Neutrophil (primary cell): ENCODE results near the gene NLRC5.

Experiments
- H3K27ac ChIP-seq: fragments of 200-600 bp; sonication (generic); 2 replicates; pipeline ENCODE4 v1.5.1; 2016; ENCODE audit warnings: mild to moderate bottlenecking, moderate library complexity
- H3K27me3 ChIP-seq: fragments of 200-600 bp; sonication (generic); 2 replicates; pipeline ENCODE4 v1.6.0; 2016; ENCODE audit warnings: mild to moderate bottlenecking
- H3K36me3 ChIP-seq: fragments of 200-600 bp; sonication (generic); 2 replicates; pipeline ENCODE4 v1.5.1; 2017
- H3K4me1 ChIP-seq, 2 experiments: fragments of 200-600 bp in 1 of 2; sonication (generic) in 1 of 2; 1 replicate in 1 of 2; 2 replicates in 1 of 2; pipeline versions ENCODE4 v1.5.1 to v1.6.1; 2013 to 2016; ENCODE audit warnings: low read depth in 1 of 2, low read length in 1 of 2, mild to moderate bottlenecking in 1 of 2, moderate library complexity in 1 of 2; ENCODE audit not compliant: control insufficient read depth in 1 of 2, insufficient read depth in 1 of 2
- H3K4me3 ChIP-seq, 2 experiments: fragments of 200-600 bp in 1 of 2; sonication (generic) in 1 of 2; 1 replicate in 1 of 2; 2 replicates in 1 of 2; pipeline ENCODE4 v1.5.1; 2013 to 2016; ENCODE audit warnings: low read depth in 1 of 2, low read length in 1 of 2, mild to moderate bottlenecking in 1 of 2, moderate library complexity in 1 of 2
- H3K9me3 ChIP-seq: fragments of 200-600 bp; sonication (generic); 2 replicates; pipeline ENCODE4 v1.5.1; 2016
- TF ChIP-seq, protein P1 (sequence below): fragments of 200-600 bp; sonication (generic); IDR thresholded peaks from 2 replicates; pipeline ENCODE4 v1.5.1; 2016; ENCODE audit warnings: antibody characterized with exemption

Gene NLRC5

DNA sequence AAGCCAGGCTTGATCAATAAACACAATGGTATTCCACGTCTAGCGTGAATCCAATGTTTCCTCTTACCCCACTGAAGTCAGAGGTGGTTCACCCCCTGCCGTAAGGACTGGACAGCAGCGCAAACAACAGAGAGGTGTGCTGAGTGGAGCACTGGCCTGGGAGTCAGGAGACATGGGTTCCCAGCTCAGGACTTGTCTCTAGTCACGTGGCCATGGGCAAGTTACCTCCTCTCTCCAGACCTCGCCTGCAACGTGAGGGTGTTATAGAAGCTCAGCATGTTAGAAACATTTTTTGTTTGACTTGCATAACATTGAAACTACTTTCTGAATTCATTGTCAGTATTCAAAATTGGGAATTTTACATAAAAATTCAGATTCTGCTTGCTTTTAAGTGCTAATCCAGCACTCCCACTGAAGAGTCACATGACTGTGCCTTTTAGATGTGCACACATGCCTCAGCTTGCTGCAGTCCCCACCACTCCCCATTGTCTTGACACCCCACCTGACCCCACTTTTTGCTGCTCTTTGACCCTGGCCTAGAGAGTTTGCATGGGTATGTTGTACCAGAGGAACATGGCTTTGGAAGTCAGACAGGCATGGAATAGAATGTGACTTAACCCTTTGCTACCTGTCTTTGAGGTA, 94.2 kb downstream of the NLRC5 start:
- H3K9me3 ChIP-seq = no peaks in the 10 kb centered on the region
- H3K27ac ChIP-seq = peak overlapping the region; percentile 79
- TF ChIP-seq, protein P1, sequence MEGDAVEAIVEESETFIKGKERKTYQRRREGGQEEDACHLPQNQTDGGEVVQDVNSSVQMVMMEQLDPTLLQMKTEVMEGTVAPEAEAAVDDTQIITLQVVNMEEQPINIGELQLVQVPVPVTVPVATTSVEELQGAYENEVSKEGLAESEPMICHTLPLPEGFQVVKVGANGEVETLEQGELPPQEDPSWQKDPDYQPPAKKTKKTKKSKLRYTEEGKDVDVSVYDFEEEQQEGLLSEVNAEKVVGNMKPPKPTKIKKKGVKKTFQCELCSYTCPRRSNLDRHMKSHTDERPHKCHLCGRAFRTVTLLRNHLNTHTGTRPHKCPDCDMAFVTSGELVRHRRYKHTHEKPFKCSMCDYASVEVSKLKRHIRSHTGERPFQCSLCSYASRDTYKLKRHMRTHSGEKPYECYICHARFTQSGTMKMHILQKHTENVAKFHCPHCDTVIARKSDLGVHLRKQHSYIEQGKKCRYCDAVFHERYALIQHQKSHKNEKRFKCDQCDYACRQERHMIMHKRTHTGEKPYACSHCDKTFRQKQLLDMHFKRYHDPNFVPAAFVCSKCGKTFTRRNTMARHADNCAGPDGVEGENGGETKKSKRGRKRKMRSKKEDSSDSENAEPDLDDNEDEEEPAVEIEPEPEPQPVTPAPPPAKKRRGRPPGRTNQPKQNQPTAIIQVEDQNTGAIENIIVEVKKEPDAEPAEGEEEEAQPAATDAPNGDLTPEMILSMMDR = no peak
- no peaks in the 10 kb centered on the region for H3K27me3 ChIP-seq
- peaks cover 25 to 27% of the 10 kb centered on the region in 2 experiments for H3K4me1 ChIP-seq
- H3K4me3 ChIP-seq = no peak overlapping the region
- H3K36me3 ChIP-seq = peaks cover 56% of the 10 kb centered on the region

DNA sequence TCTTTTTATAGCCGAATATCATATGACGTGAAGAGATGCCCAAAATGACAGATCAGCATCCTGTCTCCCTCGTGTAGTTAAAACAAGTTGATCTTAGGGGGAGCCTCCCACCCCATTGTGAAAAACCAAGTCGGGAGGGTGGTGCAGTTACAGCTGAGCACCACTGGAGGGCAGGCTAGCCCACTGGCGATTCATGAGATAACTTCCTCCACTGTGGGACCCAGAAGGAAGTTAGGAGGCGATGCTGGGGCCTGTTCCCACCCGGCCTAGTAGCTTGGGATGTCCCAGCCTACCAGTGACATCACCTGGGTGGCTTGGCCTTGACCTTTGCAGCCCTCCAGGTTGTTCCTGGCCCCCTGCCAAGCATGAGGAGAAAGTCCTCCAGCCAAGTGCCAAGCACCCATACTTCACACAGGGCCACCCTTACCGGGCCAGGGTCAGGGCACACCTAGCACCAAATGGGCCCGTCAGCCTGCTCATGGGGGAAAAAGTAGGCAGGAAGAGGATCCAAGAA, 95.0 kb downstream of the NLRC5 start:
- TF ChIP-seq, protein P1 = peak; percentile 97
- Histone ChIP-seq H3K27ac (peak overlapping the region; percentile 79), H3K36me3 (peaks cover 49% of the 10 kb centered on the region), H3K27me3 (no peaks in the 10 kb centered on the region), H3K4me1 (peaks cover 25 to 27% of the 10 kb centered on the region in 2 experiments), H3K4me3 (peak overlapping the region; percentile 7 to 30), H3K9me3 (no peaks in the 10 kb centered on the region)

DNA sequence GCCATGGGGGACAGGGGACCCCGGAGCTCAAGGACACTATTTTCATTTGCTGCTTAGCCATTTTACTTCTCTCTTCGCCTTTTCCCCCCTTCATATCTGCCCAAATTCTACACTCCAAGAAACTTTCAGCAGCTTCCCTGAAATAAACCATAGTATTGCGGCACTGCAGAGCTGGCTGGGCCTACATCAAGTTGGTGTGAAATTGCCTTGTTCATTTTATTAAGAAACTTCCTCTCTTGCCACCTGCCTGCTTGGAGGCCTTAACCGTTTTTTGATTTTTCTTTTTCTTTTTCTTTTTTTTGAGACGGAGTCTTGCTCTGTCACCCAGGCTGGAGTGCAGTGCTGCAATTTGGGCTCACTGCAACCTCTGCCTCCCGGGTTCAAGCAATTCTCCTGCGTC, 95.6 kb downstream of the NLRC5 start:
- H3K36me3 ChIP-seq = peaks cover 42% of the 10 kb centered on the region
- peak overlapping the region in 1 of 2 experiments; percentile 30 for H3K4me3 ChIP-seq
- no peaks in the 10 kb centered on the region for H3K27me3 ChIP-seq
- H3K27ac ChIP-seq = peak overlapping the region; percentile 79
- TF ChIP-seq, protein P1 = no peak
- H3K4me1 ChIP-seq = peaks cover 27% of the 10 kb centered on the region in 2 experiments
- H3K9me3 ChIP-seq = no peaks in the 10 kb centered on the region

DNA sequence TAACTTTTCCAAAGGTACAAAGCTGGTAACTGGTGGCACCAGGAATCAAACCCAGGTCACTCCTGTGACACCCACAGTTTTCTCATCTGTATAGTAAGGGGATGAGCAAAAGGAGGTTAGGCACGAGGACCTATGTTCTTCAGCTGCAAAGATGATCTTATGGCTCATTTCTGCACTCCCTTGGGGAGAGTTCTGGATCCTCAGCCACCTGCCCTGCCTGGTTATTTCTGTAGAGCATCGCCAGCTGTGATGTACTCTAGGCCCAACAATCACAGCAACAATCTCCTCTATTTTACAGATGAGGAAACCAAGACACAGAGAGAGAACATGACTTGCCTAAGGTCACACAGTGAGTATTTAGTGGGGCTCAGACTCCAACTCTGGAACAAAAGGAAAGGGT, 97.6 kb downstream of the NLRC5 start:
- no peak overlapping the region for H3K4me3 ChIP-seq
- no peaks in the 10 kb centered on the region for H3K27me3 ChIP-seq
- TF ChIP-seq, protein P1 = no peak
- H3K27ac ChIP-seq = no peak overlapping the region
- peaks cover 22% of the 10 kb centered on the region for H3K36me3 ChIP-seq
- H3K4me1 ChIP-seq = peaks cover 46 to 47% of the 10 kb centered on the region in 2 experiments
- no peaks in the 10 kb centered on the region for H3K9me3 ChIP-seq

DNA sequence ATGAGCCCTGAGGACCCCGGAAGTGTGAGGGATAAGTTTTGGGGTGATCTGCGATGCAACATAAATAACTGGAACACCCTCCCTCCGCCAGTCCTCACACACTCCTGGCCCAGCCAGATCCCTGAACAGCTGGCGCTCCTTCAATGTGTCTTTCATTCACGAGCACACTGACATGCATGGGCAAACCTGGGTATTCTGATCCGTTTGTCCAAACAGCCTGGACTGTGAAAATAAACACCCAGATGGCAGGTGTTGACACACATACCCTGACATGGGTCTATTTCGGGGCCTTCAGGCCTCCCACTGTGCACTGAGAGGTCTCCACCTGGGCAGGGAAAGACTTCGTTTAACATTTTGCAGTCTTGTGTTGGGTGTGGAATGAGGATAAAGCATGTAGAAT, 100.0 kb downstream of the NLRC5 start:
- no peaks in the 10 kb centered on the region for H3K9me3 ChIP-seq
- H3K27me3 ChIP-seq = no peaks in the 10 kb centered on the region
- peaks cover 55 to 56% of the 10 kb centered on the region in 2 experiments for H3K4me1 ChIP-seq
- H3K36me3 ChIP-seq = no peaks in the 10 kb centered on the region
- no peak overlapping the region for H3K4me3 ChIP-seq
- TF ChIP-seq, protein P1 = no peak
- no peak overlapping the region for H3K27ac ChIP-seq
